Ovary (tissue), 9 donors: Measurements from ENCODE around the gene CCDC175. TPM values are rescaled to one million over a fixed set of nuclear protein-coding genes. Genes with fewer than 3 reads are reported as not detected.

Source experiments
- DNase-seq, 5 donors: peaks; one replicate each; pipeline ENCODE4 v3.0.0-alpha.2; 2019 to 2020
- H3K27ac ChIP-seq, 2 donors: fragments of 200-600 bp; one replicate each; pipeline versions ENCODE4 v1.5.1 to v1.8.0; 2019 to 2022
- H3K27me3 ChIP-seq: fragments of 200-600 bp; one replicate; pipeline ENCODE4 v1.8.0; 2022
- H3K36me3 ChIP-seq: fragments of 200-600 bp; sonication (generic); one replicate; pipeline ENCODE4 v1.5.1; 2019
- H3K4me1 ChIP-seq: one replicate; pipeline ENCODE4 v1.8.1; 2013; ENCODE audit warnings: mild to moderate bottlenecking, moderate library complexity; ENCODE audit not compliant: insufficient read depth
- H3K4me3 ChIP-seq: fragments of 200-600 bp; sonication (generic); one replicate; pipeline ENCODE4 v1.5.1; 2017
- H3K9me3 ChIP-seq, 2 donors: fragments of 200-600 bp in 1 of 2; sonication (generic) in 1 of 2; one replicate each; pipeline versions ENCODE4 v1.5.1 to v1.8.1; 2013 to 2019; ENCODE audit warnings: mild to moderate bottlenecking in 1 of 2, moderate library complexity in 1 of 2
- EP300 ChIP-seq: sonication (generic); formaldehyde crosslinking; IDR thresholded peaks from one replicate; pipeline ENCODE4 v1.6.1; 2017; ENCODE audit warnings: antibody characterized with exemption
- POLR2A ChIP-seq: fragments of 450-650 bp; IDR thresholded peaks from one replicate; pipeline ENCODE4 v1.6.1; 2017; ENCODE audit warnings: antibody characterized with exemption, mild to moderate bottlenecking, moderate library complexity
- WGBS, 3 donors: extraction: QIAGEN DNeasy Blood & Tissue Kit in 1 of 3; methylation state at CpG; one replicate each; pipeline versions ENCODE4 v1.1.5 to v1.1.7; 2013 to 2017; 5-methylcytosine and 5-hydroxymethylcytosine counted together
- intact Hi-C, 4 donors: fragments of 100-400 bp; cut with DNase I; formaldehyde crosslinking; loops; one replicate each; pipeline versions ENCODE4 v1.11.0 to v1.15.1; 2022 to 2023
- polyA plus RNA-seq, 2 donors: library from polyadenylated mRNA; stranded (reverse); fragments of 200-250 nt in 1 of 2; fragments of 350-450 nt in 1 of 2; fragmentation: Illumina TruSeq in 1 of 2; extraction: RNeasy Lipid Tissue Mini Kit (QIAGEN cat#74804) in 1 of 2; gene quantifications; one replicate each; pipeline ENCODE4 v1.2.3, GENCODE V29; 2013 to 2014
- total RNA-seq, 7 donors: library from RNA; depleted of rRNA in 2 of 7; stranded (reverse); fragments of >200 nt in 2 of 7; fragmentation: NEBNext Ultra II Directional in 3 of 7; extraction: Animal tissue kit (Norgen Biotek cat#: 25700) in 3 of 7; gene quantifications; one replicate each; pipeline versions ENCODE4 v1.1.0 to v1.2.4, GENCODE V29; 2016 to 2023
- TF ChIP-seq, protein P1 (sequence below), 3 donors: fragments of 450-650 bp in 2 of 3; fragments of 200-600 bp in 1 of 3; IDR thresholded peaks; one replicate each; pipeline versions ENCODE4 v1.5.1 to v1.8.0; 2016 to 2022; ENCODE audit warnings: antibody characterized with exemption in 3 of 3, mild to moderate bottlenecking in 1 of 3
- donor health status: DM: no; HTN: no; CAD: no; lungs with moderate emphysema.
- donor health status: DM: no; HTN: no; CAD: no.
- donor health status: Bipolar disorder and iron deficiency.
- donor health status: DM: yes; HTN: yes; CAD: no.
- donor health status: DM: no; HTN: no; CAD: no.
- donor health status: DM: yes; HTN: yes; CAD: no.

CCDC175 gene
- total and polyA plus RNA-seq, 9 donors = 0.34 TPM; not detected in 8

DNA sequence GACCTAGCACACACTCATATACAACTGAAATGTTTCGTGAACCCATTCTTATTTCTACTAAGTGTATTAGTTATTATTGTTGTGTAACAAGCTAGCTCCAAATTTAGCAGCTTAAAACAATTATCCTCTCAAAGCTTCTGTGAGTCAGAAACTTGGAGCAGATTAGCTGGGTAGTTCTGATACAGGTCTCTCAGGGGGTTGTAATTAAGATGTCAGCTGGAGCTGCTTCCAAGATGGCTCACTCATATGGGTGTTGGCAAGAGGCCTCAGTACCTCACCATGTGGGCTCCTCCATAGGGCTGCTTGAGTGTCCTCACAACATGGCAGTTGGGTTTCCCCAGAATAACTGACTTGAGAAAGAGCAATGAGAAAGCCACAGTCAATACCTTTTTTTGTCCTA, 121.2 kb downstream of the CCDC175 start:
- no peaks in the 10 kb centered on the region for H3K4me1 ChIP-seq
- H3K9me3 ChIP-seq = no peaks in the 10 kb centered on the region
- no peak overlapping the region for H3K4me3 ChIP-seq
- no peak overlapping the region for H3K27ac ChIP-seq
- intact Hi-C loops = no loop called here
- WGBS, 3 donors = 84 to 97% (median 92%) methylated on average over 1 of the region's 1 CpG
- DNase-seq = no peak
- H3K36me3 ChIP-seq = no peaks in the 10 kb centered on the region
- H3K27me3 ChIP-seq = no peaks in the 10 kb centered on the region
- TF ChIP-seq EP300 (no peak), POLR2A (no peak)
- TF ChIP-seq, protein P1, sequence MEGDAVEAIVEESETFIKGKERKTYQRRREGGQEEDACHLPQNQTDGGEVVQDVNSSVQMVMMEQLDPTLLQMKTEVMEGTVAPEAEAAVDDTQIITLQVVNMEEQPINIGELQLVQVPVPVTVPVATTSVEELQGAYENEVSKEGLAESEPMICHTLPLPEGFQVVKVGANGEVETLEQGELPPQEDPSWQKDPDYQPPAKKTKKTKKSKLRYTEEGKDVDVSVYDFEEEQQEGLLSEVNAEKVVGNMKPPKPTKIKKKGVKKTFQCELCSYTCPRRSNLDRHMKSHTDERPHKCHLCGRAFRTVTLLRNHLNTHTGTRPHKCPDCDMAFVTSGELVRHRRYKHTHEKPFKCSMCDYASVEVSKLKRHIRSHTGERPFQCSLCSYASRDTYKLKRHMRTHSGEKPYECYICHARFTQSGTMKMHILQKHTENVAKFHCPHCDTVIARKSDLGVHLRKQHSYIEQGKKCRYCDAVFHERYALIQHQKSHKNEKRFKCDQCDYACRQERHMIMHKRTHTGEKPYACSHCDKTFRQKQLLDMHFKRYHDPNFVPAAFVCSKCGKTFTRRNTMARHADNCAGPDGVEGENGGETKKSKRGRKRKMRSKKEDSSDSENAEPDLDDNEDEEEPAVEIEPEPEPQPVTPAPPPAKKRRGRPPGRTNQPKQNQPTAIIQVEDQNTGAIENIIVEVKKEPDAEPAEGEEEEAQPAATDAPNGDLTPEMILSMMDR (IDR thresholded peaks at IDR 0.05) = no peak

Other genes starting within 250 kb of the CCDC175 start
- gene GPR135, start 111.4 kb downstream of the CCDC175 start, total RNA-seq = 10 to 100 TPM in 1 of 7 donors, 1 to 10 TPM in 6; 4.8 to 10.9 (median 6.9) TPM
- gene GPR135, start 111.4 kb downstream of the CCDC175 start, polyA plus RNA-seq = 1 to 10 TPM; 1.7 to 4.6 TPM
- 10 to 100 TPM; 21.4 to 52.8 (median 31.9) TPM for gene L3HYPDH, start 92.4 kb downstream of the CCDC175 start, total RNA-seq
- 10 to 100 TPM; 17.2 to 31.2 TPM for gene L3HYPDH, start 92.4 kb downstream of the CCDC175 start, polyA plus RNA-seq
- gene JKAMP, start 92.3 kb downstream of the CCDC175 start, total RNA-seq = 10 to 100 TPM; 21.6 to 67.1 (median 26.1) TPM
- gene JKAMP, start 92.3 kb downstream of the CCDC175 start, polyA plus RNA-seq = 10 to 100 TPM; 30.6 to 51.5 TPM